Astrocyte of the hippocampus (primary cell): ENCODE results near the gene NSF.

Experiments
- DNase-seq: peaks from one replicate; pipeline ENCODE4 v3.0.0; 2011; ENCODE audit warnings: low read depth, low spot score

The NSF gene

GRCh38 chr17:46796956-46797530 is 206.6 kb downstream of the NSF start:
- no peak for DNase-seq

- no peak for DNase-seq
These were observed 210.1 kb downstream of the NSF start for GRCh38 chr17:46800573-46800972.

- no peak for DNase-seq
These were observed 212.3 kb downstream of the NSF start for GRCh38 chr17:46802800-46803199.

- no peak for DNase-seq
These were observed 213.1 kb downstream of the NSF start for GRCh38 chr17:46803544-46803943.

GRCh38 chr17:46805771-46806170 is 215.3 kb downstream of the NSF start:
- no peak for DNase-seq
